Fibroblast of the aortic adventitia (primary cell): ENCODE data around the gene C11orf71. TPM values are rescaled to one million over a fixed set of nuclear protein-coding genes. Genes with fewer than 3 reads are reported as not detected.

Experiments used
- DNase-seq: peaks from one replicate; pipeline ENCODE4 v3.0.0-alpha.2; 2010; ENCODE audit warnings: low read depth
- H3K4me3 ChIP-seq: 2 replicates; pipeline ENCODE4 v1.5.1; 2011; ENCODE audit warnings: low read depth, mild to moderate bottlenecking, control low read depth, low read length, moderate library complexity
- total RNA-seq: library from RNA; depleted of rRNA; stranded (reverse); fragments of >200 nt; gene quantifications from 2 replicates; pipeline ENCODE4 v1.2.3, GENCODE V29; 2012; ENCODE audit warnings: low replicate concordance
- TF ChIP-seq, protein P1 (sequence below): IDR thresholded peaks from 2 replicates; pipeline ENCODE4 v1.5.1; 2011; ENCODE audit warnings: mild to moderate bottlenecking, low read length, control low read depth, inconsistent platforms; ENCODE audit not compliant: insufficient read depth

C11orf71 gene
- total RNA-seq, 1 donor: 2.5 TPM

DNA sequence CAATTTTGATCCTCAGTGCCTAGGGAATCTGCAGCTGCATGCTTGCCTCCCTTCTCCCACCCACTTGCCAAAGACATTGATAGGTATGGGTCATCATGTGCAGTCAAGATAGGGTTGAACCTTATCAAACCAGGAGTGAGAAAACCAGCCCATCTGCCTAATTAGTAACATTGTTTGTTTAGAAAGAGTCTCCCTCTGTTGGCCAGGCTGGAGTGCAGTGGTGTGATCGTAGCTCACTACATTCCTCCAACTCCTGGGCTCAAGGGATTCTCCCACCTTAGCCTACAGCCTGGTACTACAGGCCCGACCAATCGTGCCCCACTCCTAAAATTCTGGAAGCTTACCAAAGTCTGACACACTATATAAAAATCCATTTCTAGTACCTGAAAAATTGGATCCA lies 4.6 kb downstream of the C11orf71 start:
- no peak overlapping the region for H3K4me3 ChIP-seq
- DNase-seq: no peak
- TF ChIP-seq, protein P1, sequence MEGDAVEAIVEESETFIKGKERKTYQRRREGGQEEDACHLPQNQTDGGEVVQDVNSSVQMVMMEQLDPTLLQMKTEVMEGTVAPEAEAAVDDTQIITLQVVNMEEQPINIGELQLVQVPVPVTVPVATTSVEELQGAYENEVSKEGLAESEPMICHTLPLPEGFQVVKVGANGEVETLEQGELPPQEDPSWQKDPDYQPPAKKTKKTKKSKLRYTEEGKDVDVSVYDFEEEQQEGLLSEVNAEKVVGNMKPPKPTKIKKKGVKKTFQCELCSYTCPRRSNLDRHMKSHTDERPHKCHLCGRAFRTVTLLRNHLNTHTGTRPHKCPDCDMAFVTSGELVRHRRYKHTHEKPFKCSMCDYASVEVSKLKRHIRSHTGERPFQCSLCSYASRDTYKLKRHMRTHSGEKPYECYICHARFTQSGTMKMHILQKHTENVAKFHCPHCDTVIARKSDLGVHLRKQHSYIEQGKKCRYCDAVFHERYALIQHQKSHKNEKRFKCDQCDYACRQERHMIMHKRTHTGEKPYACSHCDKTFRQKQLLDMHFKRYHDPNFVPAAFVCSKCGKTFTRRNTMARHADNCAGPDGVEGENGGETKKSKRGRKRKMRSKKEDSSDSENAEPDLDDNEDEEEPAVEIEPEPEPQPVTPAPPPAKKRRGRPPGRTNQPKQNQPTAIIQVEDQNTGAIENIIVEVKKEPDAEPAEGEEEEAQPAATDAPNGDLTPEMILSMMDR: peak; percentile 23

DNA sequence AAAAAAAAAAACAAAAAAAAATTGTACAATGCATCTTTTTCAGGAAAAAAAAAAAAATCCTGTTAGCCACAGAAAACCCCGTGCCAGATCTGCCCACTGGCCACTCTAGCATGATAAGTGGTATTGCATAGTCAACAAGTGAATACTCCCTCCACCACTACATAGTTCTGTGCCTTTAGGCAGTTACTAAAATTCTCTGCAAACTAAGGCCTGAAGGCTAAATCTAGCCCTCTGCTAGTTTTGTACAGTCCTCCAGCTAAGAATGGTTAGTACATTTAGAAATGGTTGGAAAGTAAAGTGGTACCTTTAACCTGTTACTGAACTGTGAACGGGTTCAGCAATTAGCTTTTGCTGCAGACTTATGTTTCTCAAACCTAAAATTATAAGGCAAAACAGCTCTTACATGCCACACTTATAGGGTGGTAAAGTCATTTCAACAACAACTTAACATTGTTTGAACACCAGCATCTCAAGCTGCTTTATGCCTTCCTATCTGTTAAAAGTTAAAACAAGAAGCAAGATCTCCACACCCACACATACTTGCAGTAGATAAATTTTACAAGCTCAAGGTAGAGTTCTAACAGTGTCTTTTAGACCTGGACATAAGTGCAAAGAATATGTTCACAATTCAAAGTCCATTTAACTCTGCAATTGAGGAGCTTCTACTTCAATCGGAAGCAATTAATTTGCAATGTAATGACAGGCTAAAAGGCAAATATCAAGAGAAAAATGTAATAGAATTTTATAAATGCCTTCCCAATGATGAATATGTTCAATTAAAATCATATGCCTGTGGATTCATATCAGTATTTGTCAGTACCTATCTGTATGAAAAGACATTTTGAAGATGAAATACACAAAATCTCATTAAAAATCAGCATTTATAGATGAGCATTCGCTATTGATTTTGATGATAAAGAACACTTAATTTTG lies 7.3 kb downstream of the C11orf71 start:
- no peak for DNase-seq
- TF ChIP-seq, protein P1: no peak
- no peak overlapping the region for H3K4me3 ChIP-seq

DNA sequence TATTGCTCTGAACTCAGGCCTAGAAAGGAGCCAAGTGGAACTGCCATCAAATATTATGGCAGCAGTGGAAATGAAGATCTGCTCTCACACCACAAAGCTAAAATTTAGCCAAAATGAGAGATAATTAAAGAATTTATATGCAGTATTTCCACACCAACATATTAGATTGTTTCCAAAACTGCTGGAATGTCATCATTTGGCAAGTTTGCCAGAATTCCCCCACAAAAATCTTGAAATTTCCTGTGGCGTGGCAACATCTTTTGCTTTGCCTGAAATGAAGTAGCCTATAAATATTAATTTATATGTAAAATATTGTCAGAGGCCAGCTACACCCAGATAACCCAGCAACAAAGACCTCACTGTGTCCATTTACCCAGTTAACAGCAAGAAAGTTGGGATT lies 13.8 kb downstream of the C11orf71 start:
- H3K4me3 ChIP-seq: no peak overlapping the region
- peak; percentile 61 for DNase-seq
- TF ChIP-seq, protein P1: no peak

DNA sequence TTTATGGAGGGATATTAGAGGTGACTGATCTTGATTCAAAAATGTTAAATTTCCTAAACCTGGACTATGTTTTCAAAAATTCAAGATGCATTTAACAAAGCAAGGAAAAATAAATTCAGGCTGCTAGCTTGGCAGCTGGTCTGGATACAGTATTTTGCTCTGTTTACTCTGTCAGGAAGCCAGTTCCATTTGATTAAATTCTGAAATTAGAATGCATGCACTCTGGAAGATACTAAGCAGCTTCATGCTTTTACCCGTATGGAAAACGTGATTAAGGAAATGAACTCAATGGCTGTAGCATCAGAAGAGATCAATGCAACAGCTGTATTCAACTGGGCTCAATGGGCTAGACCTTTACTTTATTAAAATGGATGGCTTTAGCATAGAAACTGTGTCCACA lies 14.2 kb downstream of the C11orf71 start:
- DNase-seq: peak; percentile 16
- TF ChIP-seq, protein P1: no peak
- no peak overlapping the region for H3K4me3 ChIP-seq

DNA sequence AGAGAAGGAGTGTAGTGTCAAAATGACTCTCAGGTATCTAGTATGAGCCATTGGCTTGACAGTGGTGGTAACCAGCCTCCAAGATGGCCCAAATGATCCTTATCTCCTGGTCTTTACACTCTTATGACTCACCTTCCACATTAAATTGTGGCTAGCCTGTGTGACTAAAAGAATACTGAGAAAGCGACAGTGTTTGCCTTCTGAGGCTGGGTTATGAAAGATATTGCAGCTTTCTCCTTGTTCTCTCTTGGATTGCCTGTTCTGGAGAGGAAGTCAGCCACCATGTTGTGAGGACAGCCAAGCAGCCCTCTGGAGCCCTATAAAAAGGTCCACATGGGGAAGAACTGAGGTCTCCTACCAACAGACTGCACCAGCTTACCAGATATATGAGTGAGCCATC lies 15.8 kb downstream of the C11orf71 start:
- DNase-seq: no peak
- H3K4me3 ChIP-seq: no peak overlapping the region
- TF ChIP-seq, protein P1: no peak

DNA sequence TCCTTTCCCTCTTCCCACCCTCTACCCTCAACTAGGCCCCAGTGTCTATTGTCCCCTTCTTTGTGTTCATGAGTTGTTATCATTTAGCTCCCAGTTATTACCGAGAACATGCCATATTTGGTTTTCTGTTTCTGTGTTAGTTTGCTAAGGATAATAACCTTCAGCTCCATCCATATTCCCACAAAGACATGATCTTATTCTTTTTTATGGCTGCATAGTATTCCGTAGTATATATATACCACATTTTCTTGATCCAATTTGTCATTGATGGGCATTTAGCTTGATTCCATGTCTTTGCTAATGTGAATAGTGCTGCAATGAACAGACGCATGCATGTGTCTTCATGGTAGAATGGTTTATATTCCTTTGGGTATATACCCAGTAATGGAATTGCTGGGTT lies 17.8 kb downstream of the C11orf71 start:
- no peak for DNase-seq
- H3K4me3 ChIP-seq: no peak overlapping the region
- TF ChIP-seq, protein P1: no peak
